Stimulated activated naive CD4-positive, alpha-beta T cell treated with Interleukin-2 at 50 U/mL for 16 hours (primary cell): Measurements from ENCODE around the gene NELL1.
"Not testable (repeated sequence)": the region's sequence is repeated elsewhere in the genome, so short reads cannot be mapped to it uniquely, and the experiment has no call there.

Source experiments
- DNase-seq: peaks from one replicate; lab custom pipeline; 2025; lab: John Stamatoyannopoulos, UW

Gene NELL1

DNA sequence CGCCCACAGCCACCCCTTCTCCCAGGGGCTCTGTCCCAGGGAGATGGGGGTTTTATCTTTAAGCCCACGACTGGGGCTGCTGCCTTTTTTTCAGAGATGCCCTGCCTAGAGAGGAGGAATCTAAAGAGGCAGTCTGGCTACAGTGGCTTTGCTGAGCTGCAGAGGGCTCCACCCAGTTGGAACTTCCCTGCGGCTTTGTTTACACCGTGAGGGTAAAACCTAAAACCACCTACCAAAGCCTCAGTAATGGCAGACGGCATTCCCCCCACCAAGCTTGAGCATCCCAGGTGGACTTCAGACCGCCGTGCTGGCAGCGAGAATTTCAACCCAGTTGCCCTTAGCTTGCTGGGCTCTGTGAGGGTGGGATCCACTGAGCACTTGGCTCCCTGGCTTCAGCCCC lies 535.8 kb downstream of the NELL1 start:
- no peak for DNase-seq

DNA sequence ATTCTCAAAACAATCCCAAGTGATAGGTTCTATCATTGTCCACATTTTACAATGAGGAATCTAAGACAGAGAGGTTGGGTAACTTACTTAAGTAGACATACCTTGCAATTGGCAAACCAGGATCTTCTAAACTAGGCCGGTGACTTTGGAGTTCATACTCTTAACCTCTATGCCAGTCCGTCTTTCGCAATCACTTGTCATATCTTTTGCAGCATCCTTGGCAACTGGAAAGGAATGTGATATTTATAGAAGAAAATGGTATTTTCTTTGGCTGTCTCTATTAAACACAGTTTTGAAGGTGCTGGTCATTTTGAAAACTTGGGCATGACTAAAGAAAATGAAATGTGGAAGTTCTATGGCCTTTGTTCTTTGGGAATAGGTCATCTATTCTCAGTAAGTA lies 556.5 kb downstream of the NELL1 start:
- no peak for DNase-seq

DNA sequence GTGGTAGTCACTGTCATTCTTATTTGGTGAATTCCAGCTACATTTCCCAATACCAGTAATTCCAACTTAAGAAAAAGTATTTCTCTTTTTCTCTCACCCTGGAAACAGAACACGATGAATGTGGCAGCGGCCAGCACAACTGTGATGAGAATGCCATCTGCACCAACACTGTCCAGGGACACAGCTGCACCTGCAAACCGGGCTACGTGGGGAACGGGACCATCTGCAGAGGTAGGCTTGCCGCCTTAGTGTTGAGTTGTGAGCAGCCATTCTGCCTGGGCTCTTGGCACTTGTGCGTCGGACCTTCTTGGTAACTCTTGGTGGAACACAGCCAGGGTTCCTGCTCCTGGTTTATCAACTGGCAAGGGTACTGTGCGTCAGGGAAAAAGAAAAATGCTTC lies 559.8 kb downstream of the NELL1 start:
- no peak for DNase-seq

DNA sequence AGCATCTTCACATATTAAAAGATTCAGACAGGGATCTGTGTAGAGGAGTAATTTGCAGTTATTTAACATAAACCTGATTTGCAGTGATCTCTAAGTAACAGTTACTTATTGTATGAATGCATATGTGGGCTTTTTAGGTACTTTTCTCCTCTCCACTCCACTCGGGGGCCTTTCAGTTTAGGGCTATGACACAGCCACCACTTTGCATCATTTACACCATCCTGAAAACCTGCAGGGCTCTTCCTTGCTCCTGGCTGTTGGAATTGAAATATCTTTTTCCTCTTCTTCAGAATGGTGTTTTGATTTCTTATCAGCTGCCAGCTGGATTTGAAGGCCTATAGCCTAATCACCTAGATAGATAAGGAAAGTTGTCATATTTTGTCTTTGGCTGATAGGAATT lies 580.8 kb downstream of the NELL1 start:
- DNase-seq = no peak

DNA sequence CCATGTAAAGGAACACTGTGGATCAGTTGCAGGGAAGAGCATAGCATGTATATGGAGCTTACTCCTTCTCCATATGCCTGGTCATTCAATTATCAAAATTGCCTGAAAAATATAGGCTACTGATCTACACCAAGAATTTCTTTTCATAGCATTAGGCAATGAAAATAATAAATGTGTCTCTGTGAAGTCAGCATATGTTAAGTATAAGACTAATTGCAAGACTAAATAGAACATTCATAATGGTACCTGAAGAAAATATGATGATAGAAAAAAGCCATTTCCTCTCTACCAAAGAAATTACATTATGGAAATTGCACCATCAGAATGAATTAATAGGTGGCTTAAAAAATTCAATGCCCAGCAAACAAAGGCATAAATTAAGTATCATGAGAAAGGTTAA lies 584.7 kb downstream of the NELL1 start:
- DNase-seq = no peak

DNA sequence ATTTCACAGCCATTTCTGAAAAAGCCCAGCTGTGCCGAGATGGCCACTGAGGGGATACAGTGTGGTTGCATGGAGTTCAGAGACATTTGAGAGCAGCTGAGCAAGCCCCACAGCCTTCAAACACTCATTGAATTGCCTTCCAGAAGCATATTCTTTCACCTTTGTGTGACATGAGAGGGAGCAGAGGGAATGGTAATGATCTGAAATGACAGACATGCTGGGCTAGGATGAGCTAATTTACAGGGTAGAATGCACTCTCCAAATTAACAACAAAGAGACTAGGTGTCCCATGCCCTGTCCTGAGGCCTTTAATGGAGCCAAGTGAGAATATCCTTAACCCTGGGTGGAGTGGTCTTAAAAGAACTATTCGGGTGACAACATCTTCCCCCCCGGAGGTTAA lies 585.4 kb downstream of the NELL1 start:
- no peak for DNase-seq

DNA sequence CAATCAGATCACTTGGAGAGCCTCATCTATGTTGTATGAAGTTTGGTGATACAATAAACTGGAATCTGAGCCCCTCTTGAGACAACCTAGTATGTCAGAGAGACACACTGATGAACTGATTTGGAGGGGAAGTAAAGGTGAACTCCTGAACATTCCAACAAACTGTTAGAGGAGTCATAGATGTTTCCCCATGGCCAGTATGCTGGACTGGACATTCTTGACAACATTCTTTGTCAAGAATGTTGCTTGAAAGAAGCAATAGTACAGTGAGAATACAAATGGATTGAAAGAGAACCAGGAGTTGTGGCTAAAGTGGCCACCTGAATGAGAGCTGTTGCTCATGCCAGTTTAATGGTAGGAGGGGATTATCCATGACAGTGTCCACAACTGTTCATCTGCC lies 588.1 kb downstream of the NELL1 start:
- DNase-seq = no peak

DNA sequence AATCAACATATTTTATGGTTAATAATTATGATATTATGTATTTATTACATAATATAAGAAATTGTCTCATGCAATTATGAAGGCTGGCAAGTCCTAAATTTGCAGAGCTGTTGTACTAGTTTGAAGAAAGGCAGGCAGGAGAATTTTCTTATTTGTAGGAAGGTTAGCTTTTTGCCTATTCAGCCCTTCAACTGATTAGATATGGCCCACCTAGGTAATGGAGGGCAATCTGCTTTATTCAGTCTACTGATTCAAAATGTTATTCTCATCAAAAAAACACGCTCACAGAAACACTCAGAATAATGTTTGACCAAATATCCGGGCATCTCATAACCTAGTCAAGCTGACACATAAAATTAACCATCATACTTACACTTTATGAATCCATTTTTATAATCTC lies 589.0 kb downstream of the NELL1 start:
- DNase-seq = no peak

DNA sequence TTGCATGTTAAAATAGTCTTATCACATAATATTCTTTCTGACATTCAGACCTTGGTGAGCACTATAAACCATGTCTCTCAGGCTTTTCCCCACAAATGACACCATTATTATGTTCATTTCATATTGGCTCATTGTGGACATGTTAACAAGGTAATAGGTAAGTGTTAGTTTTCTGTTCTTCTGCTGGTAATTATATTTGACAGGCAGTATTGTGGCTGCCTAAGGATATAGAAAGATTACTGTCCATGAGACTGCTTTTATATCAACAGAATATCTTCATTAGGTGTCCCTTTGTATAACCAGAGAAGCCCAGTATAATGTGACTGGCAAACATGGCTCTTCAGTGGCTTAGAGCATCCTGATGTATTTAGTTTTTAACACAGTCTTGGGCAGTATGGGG lies 590.7 kb downstream of the NELL1 start:
- DNase-seq = no peak

DNA sequence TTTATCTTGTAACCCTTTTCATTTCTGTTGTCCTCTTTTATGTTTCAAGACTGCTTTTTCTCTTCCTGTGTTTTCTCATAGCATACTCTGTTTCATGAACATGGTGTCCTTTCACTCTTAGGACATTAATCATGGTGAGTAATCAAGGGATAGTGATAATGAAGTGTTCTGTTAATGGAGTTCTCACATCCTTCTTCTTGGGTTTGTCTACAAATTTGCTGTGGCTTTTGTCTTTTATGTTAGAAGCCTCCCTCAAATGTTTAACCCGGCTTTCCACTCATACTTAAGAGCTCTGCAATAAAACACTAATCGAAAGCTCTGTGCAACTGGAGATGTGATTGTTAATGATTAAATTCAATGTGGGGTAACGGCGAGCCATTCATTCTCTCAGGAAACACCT lies 593.6 kb downstream of the NELL1 start:
- DNase-seq = no peak

DNA sequence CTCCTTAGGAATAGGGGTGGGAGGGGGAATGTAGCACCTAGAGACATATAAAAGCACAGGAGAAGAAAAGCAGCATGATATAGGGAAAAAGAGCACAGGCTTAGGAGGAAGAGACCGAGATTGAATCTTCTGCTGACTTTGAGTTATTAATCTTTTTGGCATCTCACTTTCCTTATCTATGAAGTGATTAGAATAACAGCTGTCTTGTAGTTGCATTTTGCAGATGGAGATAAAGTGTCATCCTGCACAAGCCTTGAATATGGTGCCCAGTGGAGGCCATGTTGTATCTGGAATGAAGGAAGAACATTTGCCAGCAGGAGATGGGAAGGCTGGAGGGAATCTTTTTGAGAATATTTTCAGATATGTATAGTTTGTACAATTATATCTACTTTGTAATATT lies 594.7 kb downstream of the NELL1 start:
- DNase-seq = no peak

DNA sequence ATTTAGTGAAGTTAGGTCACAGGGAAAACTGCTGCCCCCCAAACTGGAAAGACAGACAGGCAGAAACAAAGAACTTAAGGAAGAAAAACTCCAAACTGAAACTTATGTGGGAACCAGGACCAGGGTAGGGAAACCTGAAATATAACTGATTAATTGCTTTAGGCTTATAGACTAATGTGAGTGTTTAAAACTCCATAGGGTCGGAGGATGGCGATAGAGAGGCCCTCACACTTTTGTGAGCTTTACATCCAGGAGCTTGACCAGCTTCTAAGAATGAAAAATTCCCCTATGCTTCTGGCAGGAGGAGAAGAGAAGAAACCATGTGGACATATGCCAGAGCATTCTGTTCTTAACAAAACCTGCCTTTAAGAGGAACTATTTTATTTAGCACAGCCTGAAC lies 598.6 kb downstream of the NELL1 start:
- no peak for DNase-seq

DNA sequence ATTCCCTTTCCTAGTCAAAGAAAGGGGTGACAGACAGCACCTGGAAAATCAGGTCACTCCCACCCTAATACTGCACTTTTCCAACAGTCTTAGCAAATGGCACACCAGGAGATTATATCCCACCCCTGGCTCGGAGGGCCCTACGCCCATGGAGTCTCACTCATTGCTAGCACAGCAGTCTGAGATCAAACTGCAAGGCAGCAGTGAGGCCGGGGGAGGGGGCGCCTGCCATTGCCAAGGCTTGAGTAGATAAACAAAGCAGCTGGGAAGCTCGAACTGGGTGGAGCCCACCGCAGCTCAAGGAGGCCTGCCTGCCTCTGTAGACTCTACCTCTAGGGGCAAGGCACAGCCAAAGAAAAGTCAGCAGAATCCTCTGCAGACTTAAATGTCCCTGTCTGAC lies 602.8 kb downstream of the NELL1 start:
- DNase-seq = not testable (repeated sequence)

DNA sequence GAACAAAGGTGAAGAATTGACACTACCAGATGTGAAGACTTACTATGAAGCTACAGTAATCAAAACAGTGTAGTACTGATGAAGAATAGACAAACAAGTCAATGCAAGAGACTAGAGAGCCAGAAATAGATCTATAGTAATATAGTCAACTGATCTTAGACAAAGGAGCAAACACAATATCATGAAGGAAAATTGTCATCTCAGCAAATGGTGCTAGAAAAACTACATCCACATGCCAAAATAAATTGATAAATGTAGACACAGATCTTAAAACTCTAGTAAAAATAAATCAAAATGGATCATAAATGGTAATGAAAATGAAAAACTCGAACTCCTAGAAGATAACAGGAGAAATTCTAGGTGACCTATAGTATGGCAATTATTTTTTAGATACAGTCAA lies 609.5 kb downstream of the NELL1 start:
- no peak for DNase-seq

DNA sequence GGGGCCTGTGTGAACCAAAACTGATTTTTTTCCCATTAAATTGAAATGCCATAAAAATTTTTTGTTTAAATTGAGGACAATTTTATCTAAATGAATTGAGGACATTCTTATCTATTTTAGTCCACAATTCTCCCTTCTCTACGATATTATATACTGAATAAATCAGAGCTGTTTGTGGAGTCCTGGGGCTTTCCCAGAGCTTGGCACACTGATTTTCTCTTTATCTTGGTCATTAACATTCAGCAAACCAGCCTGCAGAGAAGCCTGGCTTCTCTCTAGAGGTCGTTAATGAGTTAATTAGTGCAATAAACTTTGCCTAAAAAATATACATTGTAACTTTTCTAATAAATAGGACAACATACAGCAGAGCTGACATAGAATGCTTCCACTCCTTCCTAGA lies 615.7 kb downstream of the NELL1 start:
- DNase-seq = no peak

DNA sequence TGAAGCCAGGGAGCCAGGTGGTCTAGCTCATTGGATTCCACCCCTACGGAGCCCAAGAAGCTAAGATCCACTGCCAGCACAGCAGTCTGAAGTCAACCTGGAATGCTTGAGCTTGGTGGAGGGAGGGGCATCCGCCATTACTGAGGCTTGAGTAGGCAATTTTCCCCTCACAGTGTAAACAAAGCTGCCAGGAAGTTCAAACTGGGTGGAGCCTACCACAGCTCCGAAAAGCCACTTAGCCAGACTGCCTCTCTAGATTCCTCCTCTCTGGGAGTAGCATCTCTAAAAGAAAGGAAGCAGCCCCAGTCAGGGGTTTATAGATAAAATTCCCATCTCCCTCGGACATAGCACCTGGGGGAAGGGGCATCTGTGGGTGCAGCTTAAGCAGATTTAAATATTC lies 620.3 kb downstream of the NELL1 start:
- no peak for DNase-seq

DNA sequence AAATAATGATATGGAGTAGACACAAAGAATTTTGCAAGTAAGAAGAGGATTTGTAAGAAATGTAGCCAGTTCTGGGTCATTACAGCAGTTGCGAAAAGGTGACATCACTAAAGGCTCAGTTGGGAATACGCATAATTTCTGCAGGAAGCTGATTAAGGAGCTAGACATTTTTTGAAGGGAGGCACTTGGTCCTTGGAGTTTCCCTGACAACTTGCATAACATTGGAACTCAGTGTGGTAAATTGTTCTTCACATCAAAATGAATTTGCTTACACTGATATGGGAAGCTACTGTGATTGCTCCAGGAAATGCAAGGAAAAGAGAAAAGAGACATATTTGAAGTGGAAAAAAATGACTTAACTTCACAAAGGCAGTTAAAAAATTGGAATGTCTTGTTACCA lies 626.1 kb downstream of the NELL1 start:
- no peak for DNase-seq

DNA sequence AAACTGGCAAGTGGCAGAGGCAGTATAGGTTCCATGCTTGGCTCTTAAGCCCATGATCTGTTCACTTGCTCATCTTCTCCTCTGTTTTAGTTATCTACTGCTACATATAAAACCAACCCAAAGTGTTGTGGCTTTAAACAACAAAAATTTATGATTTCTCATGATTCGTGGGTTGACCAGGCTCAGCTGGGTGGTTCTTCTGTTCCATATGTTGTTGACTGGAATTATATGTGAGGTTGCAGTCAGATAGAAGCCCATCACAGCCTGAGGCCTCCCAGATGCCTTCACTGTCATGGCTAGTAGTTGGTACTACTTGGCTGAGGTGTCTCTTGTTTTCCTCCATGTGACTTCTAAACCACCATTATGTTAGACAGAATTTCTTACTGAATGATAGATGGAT lies 632.6 kb downstream of the NELL1 start:
- DNase-seq = no peak

DNA sequence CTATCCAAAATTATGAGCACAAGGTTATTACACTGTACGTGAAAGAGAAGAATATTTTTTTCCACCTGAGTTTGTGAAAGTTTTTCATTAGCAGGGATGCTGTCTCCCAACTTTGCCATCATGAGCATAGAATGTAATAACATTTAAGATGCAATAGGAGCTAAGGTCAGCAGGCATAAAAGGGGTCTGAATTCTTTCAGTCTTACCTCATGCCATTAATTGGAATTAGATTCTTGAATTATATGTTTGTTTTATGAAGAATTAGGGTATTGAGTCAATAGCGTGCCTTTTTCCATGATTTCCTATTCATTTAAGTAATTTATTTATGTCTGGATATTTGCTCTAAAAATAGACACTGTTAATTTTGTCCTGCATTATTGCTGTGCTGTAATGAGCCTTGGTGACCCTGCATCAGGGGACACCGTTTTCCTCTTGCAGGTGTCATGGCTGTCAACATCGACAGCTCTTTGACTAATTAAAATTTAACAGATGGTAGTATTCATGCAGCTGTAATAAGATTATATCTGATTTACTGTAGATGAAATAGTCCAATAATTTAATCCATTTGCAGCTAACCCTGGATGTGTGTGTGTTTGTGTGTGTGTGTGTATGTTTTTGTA lies 637.5 kb downstream of the NELL1 start:
- DNase-seq = no peak

DNA sequence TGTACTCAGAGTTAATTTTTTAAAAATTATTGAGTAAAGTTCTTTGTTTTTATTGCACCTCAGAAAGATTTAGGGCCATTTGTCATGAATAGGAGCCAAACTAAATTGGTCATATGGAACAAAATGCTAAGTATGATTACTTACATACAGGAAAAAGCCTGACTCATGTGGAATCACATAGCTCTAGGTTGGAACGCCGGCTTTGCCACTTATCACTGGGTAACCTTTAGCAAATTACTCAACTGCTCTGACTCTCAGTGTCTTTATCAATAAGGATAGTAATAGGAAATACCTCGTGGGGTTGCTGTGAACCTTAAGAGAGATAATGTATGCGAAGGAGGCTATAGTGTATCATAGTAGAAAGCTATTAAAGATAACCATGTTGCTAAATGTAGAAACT lies 638.5 kb downstream of the NELL1 start:
- DNase-seq = no peak

DNA sequence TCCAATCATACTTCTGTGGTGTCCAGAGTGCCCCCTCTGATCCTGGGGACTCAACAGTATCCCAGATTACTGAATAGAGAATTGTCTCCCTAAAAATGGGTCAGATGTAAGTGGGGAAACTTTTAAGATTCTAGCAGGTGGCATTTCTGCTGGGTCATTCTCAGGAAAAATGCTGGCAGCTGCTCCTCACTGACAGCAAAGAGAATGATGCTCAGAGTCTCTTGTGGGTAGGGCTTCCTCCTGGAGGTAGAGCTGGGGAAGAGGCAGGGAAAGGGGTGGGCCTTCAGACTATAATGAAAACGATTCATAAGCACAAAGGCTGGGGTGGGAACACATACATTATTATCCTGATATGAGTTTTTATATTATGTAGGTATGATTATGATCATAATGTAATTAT lies 647.2 kb downstream of the NELL1 start:
- no peak for DNase-seq

DNA sequence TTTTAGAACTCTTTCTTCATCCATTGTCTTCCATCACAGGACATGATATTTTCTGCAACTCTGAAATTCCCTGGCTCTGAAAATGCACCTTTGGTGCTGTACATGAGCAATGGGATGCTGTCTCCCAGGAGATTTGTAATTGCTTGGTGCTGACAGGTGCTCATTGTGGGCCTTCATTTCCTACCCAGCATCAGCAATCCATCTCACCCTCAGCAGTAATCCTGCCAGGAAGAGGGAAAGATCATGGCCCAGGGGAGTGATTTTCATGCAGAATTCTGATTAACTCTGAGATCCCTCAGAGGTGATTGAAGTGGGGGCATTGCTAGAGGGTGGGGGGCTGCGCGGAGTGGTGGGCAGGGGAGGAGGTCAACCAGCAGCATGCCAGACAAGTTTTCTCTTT lies 651.7 kb downstream of the NELL1 start:
- DNase-seq = no peak

DNA sequence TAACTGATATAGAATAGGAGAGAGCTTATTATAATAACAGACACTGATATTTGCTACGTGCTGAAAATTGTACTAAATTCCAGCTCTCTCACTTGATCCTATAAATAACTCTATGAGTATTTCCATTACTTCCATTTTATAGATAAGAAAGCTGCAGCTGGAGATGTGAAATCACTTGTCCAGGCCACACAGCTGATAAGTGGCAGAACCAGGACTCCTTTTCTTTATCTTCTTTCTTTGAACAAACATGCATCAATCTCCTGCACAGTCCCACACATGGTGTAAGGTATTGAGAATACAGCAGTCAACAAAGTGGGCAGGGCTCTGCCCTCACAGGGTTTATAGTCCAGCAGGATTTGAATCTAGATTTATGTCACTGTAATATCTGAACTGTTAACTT lies 652.1 kb downstream of the NELL1 start:
- DNase-seq = no peak

DNA sequence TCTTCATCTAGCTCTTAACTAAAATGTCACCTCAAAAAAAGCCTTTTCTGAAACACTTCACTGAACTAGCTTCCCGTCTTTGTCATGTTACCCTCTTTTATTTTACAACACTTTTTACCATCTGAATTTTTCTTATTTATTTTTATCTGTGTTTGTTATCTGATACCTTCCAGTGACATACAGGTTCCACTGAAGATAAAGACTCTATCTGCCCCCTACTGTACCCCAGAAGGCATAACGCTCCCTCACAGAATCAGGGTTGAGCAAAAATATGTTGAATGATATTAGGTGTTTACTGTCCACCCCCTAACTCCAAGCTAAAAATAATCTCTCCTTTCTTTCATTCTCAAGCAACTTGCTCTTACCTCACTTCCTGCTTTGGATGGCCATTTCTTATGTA lies 654.2 kb downstream of the NELL1 start:
- no peak for DNase-seq

DNA sequence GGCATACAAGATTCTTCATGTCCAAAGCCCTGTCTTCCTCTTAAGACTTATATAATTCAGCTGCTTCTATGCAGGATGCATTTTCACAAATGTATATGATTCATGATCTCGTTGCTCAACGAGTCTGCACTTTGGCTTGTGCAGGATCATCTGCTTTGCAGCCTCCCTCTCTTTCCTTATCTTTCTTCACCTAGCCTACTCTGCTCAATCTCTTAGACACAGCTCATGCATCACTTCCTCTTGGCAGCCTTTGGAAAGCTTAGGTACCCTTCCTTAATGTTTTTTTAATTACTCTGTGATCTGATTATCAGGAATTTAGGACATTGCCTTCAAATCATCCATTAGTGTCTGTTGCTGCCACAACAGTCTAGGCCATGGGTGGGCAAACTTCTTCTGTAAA lies 673.8 kb downstream of the NELL1 start:
- DNase-seq = no peak
